ENCODE results near the gene ADCY5.

DNA sequence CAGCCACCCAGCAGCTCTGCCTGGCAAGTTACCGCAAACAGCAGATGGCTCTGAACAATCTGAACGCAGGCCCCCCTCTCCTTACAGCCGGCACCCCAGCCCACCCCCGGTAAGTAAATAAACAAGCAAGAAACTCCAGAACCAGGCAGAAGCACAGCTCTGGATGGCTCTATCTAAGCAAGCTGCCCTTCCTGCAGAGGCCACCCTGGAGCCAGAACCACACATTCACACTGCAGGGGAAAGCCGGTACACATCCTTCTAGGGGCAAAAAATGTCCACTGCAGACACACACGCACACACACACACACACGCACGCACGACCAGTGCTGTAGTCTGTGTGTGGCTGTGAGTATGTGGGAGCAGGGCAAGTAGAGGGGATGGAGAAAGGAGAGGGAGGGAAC lies 63.9 kb downstream of the ADCY5 start:
- TF ChIP-seq, protein P1, sequence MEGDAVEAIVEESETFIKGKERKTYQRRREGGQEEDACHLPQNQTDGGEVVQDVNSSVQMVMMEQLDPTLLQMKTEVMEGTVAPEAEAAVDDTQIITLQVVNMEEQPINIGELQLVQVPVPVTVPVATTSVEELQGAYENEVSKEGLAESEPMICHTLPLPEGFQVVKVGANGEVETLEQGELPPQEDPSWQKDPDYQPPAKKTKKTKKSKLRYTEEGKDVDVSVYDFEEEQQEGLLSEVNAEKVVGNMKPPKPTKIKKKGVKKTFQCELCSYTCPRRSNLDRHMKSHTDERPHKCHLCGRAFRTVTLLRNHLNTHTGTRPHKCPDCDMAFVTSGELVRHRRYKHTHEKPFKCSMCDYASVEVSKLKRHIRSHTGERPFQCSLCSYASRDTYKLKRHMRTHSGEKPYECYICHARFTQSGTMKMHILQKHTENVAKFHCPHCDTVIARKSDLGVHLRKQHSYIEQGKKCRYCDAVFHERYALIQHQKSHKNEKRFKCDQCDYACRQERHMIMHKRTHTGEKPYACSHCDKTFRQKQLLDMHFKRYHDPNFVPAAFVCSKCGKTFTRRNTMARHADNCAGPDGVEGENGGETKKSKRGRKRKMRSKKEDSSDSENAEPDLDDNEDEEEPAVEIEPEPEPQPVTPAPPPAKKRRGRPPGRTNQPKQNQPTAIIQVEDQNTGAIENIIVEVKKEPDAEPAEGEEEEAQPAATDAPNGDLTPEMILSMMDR (IDR thresholded peaks at IDR 0.05), result no peak
- TF ChIP-seq POLR2A (IDR thresholded peaks at IDR 0.05), result no peak

Measured in prostate gland (tissue), 2 donors.